MM.1S (cell line): ENCODE data around the gene SUN5.

Experiments used
- CTCF ChIP-seq: fragments of 300-600 bp; sonication (generic); IDR thresholded peaks from 2 replicates; pipeline ENCODE4 v1.5.1; 2016; ENCODE audit warnings: antibody characterized with exemption, low read length, mixed read lengths
- EZH2 ChIP-seq: fragments of 300-600 bp; sonication (generic); optimal IDR thresholded peaks from 2 replicates; pipeline ENCODE3; 2017; ENCODE audit warnings: low read depth, mild to moderate bottlenecking, antibody characterized with exemption, low read length, mixed read lengths
- EZH2phosphoT487 ChIP-seq: fragments of 300-600 bp; sonication (generic); IDR thresholded peaks from 2 replicates; pipeline ENCODE4 v1.6.1; 2018; ENCODE audit warnings: antibody characterized with exemption, low read length

GRCh38 chr20:33008336-33009213 is 4.3 kb upstream of the SUN5 start:
- TF ChIP-seq CTCF, result no peak
- no peak for TF ChIP-seq EZH2
- TF ChIP-seq EZH2phosphoT487, result no peak
